ENCODE data around the gene NDUFB4.
A peak's percentile ranks its signal among the peaks of the same experiment; 100 is the strongest.
"Not testable (repeated sequence)": the region's sequence is repeated elsewhere in the genome, so short reads cannot be mapped to it uniquely, and the experiment has no call there.

Gene NDUFB4

DNA sequence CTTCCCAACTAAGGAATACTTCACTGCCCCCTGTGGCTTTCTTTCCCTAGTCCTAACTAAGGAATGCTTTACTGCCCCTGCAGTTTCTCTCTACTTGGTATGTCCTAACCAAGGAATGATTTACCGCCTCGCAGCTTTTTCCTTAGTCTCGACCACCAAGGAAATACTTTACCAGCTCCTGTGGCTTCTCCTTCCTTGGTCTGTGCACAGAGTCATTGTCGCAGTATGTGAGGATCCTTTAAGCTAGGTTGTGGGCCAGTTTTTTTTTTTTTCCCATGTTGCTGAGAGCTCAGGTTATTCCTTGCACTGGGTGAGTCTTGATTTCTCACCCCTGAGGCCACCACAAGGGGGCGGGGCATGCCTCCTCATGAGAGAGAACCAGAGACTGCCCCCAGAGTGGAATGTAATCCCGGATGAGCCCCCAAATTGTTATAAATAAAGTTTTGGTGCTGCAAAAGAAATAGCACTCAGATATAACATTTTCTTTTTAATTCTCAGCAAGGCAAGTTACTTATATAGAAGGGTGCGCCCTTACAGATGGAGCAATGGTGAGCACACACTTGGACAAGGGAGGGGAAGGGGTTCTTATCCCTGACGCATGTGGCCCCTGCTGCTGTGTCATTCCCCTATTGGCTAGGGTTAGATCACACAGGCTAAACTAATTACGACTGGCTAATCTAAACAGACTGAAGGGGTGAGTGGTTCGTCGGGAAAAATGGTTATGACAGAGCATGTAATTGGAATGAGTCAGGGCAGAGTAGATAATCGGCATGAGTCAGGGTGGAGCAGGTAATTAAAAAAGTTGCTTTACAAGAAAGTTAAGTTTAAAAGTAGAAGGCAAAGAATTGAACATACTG is 27.0 kb downstream of the NDUFB4 start:
- no peak overlapping the region for H3K4me3 ChIP-seq (ENCODE audit: low read depth, low read length)
- TF ChIP-seq, protein P1, sequence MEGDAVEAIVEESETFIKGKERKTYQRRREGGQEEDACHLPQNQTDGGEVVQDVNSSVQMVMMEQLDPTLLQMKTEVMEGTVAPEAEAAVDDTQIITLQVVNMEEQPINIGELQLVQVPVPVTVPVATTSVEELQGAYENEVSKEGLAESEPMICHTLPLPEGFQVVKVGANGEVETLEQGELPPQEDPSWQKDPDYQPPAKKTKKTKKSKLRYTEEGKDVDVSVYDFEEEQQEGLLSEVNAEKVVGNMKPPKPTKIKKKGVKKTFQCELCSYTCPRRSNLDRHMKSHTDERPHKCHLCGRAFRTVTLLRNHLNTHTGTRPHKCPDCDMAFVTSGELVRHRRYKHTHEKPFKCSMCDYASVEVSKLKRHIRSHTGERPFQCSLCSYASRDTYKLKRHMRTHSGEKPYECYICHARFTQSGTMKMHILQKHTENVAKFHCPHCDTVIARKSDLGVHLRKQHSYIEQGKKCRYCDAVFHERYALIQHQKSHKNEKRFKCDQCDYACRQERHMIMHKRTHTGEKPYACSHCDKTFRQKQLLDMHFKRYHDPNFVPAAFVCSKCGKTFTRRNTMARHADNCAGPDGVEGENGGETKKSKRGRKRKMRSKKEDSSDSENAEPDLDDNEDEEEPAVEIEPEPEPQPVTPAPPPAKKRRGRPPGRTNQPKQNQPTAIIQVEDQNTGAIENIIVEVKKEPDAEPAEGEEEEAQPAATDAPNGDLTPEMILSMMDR (IDR thresholded peaks at IDR 0.05; ENCODE audit: borderline replicate concordance, insufficient read depth, low read depth, low read length) = 0 out of 2 replicates have a peak, but pooled peaks have one; percentile 16

DNA sequence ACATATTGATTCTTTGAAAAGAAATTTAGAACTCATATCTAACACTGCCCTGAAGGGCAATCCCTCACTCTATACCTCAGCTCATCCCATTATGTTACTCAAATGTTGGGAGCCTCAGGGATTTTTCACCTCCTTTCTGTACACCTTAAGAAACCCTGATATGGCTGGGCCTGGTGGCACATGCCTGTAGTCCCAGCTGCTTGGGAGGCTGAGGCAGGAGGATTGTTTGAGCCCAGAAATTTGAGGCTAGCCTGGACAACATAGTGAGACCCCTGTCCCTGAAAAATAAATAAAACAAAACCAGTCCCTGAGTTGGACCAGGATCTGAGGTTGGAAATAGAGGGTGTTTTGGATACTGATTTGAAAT is 27.6 kb downstream of the NDUFB4 start:
- H3K4me3 ChIP-seq (ENCODE audit: low read depth, low read length) = no peak overlapping the region
- TF ChIP-seq, protein P1 (IDR thresholded peaks at IDR 0.05; ENCODE audit: borderline replicate concordance, insufficient read depth, low read depth, low read length) = no peak

DNA sequence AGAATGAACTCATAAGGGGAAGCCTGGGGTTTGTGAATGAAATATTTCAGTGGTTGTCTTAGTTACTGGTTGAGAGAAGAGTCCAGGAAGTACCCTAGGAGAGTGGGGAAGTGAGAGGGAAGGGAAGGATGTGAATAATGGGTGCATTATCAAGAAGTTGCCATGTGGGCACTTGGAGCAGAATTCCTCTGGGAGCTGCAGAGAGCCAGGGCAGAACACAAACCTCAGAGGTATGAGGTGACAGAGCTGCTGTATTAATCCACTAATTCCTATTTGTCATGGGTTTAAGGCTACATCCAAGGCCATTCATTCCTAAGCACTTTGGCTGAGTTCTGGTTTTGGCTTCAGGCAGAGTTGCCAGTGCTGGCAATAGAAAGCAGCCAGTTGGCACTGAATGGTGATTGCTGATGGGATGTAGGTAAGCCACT is 29.0 kb downstream of the NDUFB4 start:
- no peak overlapping the region for H3K4me3 ChIP-seq (ENCODE audit: low read depth, low read length)
- TF ChIP-seq, protein P1 (IDR thresholded peaks at IDR 0.05; ENCODE audit: borderline replicate concordance, insufficient read depth, low read depth, low read length) = no peak

DNA sequence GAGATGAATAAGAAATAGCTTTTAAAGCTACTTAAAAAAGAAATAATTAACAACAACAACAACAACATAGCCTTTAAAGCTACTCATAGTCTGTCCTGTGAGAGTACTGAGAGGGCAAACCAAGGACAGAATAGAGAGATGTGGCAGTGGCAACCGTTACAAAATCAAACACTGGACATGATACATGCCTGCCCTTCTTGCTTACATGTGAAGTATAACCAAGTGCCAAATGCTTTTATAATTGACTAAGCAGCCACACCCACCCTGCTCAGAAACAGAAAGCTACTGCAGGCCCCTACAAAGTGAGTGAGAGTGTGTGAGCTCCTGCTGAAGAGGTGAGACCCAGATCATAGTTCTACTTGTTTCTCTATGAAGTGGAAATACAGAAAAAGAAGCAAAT is 38.4 kb downstream of the NDUFB4 start:
- H3K4me3 ChIP-seq (ENCODE audit: low read depth, low read length) = no peak overlapping the region

DNA sequence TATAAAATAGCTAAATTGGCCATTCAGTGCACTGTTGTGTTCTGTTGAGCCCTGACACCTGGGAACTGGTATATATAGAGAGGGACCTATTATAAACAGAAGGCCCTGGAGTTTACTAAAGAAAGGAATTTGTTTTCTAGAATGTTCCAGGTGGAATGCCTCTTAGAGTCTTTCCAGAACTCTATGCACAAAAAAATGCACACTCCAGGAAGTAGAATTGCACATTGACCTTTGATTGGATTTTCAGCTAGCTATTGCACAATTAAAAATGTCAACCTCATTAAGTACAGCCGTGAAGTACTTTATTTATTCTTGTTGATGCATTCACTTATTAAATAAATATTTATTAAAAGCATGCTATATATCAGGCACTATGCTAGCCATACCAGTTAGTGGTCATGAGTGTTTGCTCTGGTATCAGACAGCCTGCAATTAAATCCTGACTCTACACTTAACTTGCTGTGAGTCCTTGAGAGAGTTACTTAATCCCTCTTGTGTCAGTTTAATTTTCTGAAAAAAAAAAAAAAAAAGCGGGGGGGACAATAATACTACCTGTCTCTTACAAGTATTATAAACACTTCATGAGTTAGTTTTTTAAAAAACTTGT is 40.8 kb downstream of the NDUFB4 start:
- H3K4me3 ChIP-seq (ENCODE audit: low read depth, low read length) = no peak overlapping the region
- TF ChIP-seq, protein P1 (IDR thresholded peaks at IDR 0.05; ENCODE audit: borderline replicate concordance, insufficient read depth, low read depth, low read length) = no peak

More for the DNA sequence above, 38.4 kb downstream of the NDUFB4 start:
- TF ChIP-seq, protein P1 (IDR thresholded peaks at IDR 0.05; ENCODE audit: borderline replicate concordance, insufficient read depth, low read depth, low read length) = no peak

DNA sequence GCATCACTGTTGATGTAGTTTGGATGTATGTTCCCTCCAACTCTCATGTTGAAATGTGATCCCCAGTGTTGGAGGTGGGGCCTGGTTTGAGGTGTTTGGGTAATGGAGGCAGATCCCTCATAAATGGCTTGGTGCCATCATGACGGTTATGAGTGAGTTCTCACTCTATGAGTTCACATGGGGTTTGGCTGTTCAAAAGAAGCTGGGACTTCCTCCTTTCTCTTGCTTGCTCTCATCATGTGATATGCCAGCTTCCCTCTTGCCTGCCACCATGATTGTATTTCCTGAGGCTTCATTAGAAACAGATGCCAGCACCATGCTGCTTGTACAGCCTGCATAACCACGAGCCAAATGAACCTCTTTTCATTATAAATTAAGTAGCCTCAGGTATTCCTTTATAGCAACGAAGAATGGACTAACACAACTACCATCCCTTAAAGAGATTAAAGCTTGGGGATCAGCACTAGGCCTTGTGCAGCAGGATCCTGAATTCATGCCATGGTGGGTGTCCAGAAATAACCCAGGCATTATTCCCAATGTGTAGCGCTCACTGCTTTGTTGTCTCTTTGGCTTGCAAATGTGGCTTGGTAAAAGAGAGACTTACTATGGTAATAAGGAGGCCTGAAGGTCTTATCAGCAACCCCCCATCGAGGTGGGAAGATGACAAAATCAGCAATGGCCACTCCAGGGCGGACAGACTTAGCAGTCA is 41.9 kb downstream of the NDUFB4 start:
- no peak overlapping the region for H3K4me3 ChIP-seq (ENCODE audit: low read depth, low read length)
- TF ChIP-seq, protein P1 (IDR thresholded peaks at IDR 0.05; ENCODE audit: borderline replicate concordance, insufficient read depth, low read depth, low read length) = no peak

DNA sequence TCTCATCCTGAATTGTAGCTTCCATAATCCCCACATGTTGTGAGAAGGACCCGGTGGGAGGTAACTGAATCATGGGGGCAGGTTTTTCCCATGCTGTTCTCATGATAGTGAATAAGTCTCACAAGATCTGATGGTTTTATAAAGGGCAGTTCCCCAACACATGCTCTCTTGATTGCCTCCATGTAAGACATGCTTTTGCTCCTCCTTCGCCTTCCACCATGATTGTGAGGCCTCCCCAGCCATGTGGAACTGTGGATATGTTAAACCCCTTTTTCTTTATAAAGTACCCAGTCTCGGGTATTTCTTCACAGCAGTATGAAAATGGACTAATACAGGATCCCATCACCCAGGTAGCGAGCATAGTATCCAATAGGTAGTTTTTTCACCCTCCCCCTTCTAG is 42.7 kb downstream of the NDUFB4 start:
- H3K4me3 ChIP-seq (ENCODE audit: low read depth, low read length) = not testable (repeated sequence)
